Measurements from ENCODE around the gene KANK2.

DNA sequence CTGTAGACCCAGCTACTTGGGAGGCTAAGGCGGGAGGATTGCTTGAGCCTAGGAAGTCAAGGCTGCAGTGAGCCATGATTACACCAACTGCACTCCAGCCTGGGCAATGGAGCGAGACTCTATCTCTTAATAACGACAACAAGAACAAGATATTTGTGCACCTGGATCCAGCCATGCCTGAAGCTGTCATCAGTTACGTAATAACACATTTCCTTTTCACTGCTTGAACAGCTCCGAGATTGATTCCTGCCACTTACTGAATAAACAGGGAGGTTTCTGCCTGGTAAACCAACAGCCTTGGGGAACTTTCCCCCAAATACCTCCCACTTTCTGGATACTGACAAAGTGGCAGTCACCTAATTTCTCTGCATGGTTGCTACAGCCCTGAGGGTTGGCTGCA, 5.4 kb downstream of the KANK2 start:
- TF ChIP-seq POLR2AphosphoS5 (IDR thresholded peaks at IDR 0.05; ENCODE audit: low read depth, low read length) (no peak), POLR2A (IDR thresholded peaks at IDR 0.05; ENCODE audit: low read depth, low read length) (no peak)

All from GM12892 (cell line).